Panc1 (cell line): ENCODE measurements around the gene NFKBIL1. TPM values are rescaled to one million over a fixed set of nuclear protein-coding genes. Genes with fewer than 3 reads are reported as not detected.

Experiments
- ATAC-seq: fragments of 200-7000 bp; cut with Tn5 transposase; 2 replicates; pipeline ENCODE4 v1.9.1; 2020; ENCODE audit warnings: mild to moderate bottlenecking, moderate library complexity
- BruUV-seq: library from RNA; stranded (reverse); fragments of 400-500 nt; replicated peaks from 2 replicates; lab custom pipeline; 2021; lab: Mats Ljungman, UMichigan
- CTCF ChIA-PET: fragments of 300-600 bp; sonication (Branson Sonifier 250); formaldehyde crosslinking; loops from one replicate; lab custom pipeline; 2022; ENCODE audit warnings: antibody characterized with exemption; lab: Charles Lee
- POLR2A ChIA-PET: fragments of 300-600 bp; sonication (Branson Sonifier 250); formaldehyde crosslinking; loops from one replicate; lab custom pipeline; 2022; ENCODE audit warnings: antibody characterized with exemption; lab: Charles Lee
- DNase-seq: peaks from one replicate; pipeline ENCODE4 v3.0.0-alpha.2; 2010; ENCODE audit warnings: low read depth, low spot score
- H3K27ac ChIP-seq: 2 replicates; pipeline ENCODE4 v1.5.1; 2011; ENCODE audit warnings: mild to moderate bottlenecking, low read length, inconsistent platforms
- H3K27me3 ChIP-seq: fragments of 200-500 bp; sonication (Bioruptor generic); 2 replicates; pipeline ENCODE4 v1.6.0; 2014; ENCODE audit warnings: low read length, inconsistent platforms; ENCODE audit not compliant: control insufficient read depth, insufficient read depth
- H3K36me3 ChIP-seq: fragments of 200-500 bp; sonication (Bioruptor generic); 2 replicates; pipeline ENCODE4 v1.5.1; 2014; ENCODE audit warnings: inconsistent platforms, mild to moderate bottlenecking, low read length, moderate library complexity; ENCODE audit not compliant: control insufficient read depth, insufficient read depth
- H3K4me1 ChIP-seq: 2 replicates; pipeline ENCODE4 v1.5.1; 2011; ENCODE audit warnings: inconsistent platforms, mild to moderate bottlenecking, low read length, moderate library complexity; ENCODE audit not compliant: control insufficient read depth, insufficient read depth
- H3K4me3 ChIP-seq, 2 experiments: 2 replicates each; pipeline ENCODE4 v1.5.1; 2011 to 2012; ENCODE audit warnings: low read depth in 2 of 2, low read length in 2 of 2, mild to moderate bottlenecking in 2 of 2, inconsistent platforms in 1 of 2, moderate library complexity in 1 of 2
- H3K9me3 ChIP-seq: fragments of 200-500 bp; sonication (Bioruptor generic); 2 replicates; pipeline ENCODE4 v1.5.1; 2014; ENCODE audit warnings: low read depth, mild to moderate bottlenecking, inconsistent platforms, low read length, moderate library complexity; ENCODE audit not compliant: control insufficient read depth, insufficient read depth
- CTCF ChIP-seq: fragments of 450-650 bp; IDR thresholded peaks from 2 replicates; pipeline ENCODE4 v1.5.1; 2017; ENCODE audit warnings: mild to moderate bottlenecking
- REST ChIP-seq, 2 experiments: IDR thresholded peaks; 2 replicates each; pipeline ENCODE4 v1.6.1; 2011 to 2012; ENCODE audit warnings: low read depth in 2 of 2, control low read depth in 1 of 2, low read length in 1 of 2, mild to moderate bottlenecking in 1 of 2, moderate library complexity in 1 of 2; ENCODE audit not compliant: insufficient read depth in 1 of 2
- SIN3A ChIP-seq: IDR thresholded peaks from 2 replicates; pipeline ENCODE4 v1.6.1; 2012; ENCODE audit warnings: low read depth, mild to moderate bottlenecking, low read length, moderate library complexity, borderline replicate concordance; ENCODE audit not compliant: insufficient read depth
- TCF7L2 ChIP-seq: IDR thresholded peaks from 2 replicates; pipeline ENCODE4 v1.6.1; 2011; ENCODE audit warnings: mild to moderate bottlenecking, low read depth, low read length, inconsistent platforms
- in situ Hi-C: cut with HindIII; loops from 2 replicates; pipeline ENCODE4 v1.10.0; 2016; ENCODE audit warnings: low sequenced_read_pairs, low pct_unique_long_range_greater_than_20kb
- intact Hi-C: fragments of 100-400 bp; cut with micrococcal nuclease; formaldehyde crosslinking; loops from one replicate; pipeline ENCODE4 v1.10.0; 2022; ENCODE audit not compliant: unreplicated experiment
- total RNA-seq: library from RNA; stranded (reverse); gene quantifications from one replicate; pipeline ENCODE4 v1.2.1, GENCODE V29; 2021; ENCODE audit not compliant: unreplicated experiment

The NFKBIL1 gene
- total RNA-seq, 1 experiment from 2014 or later, result 27.9 TPM

- Histone ChIP-seq H3K9me3 (no peaks in the 10 kb centered on the region), H3K27me3 (no peaks in the 10 kb centered on the region), H3K27ac (no peak overlapping the region), H3K36me3 (peaks cover 10% of the 10 kb centered on the region), H3K4me3 (no peak overlapping the region), H3K4me1 (peaks cover 13% of the 10 kb centered on the region)
- DNase-seq (no peak), ATAC-seq (no peak)
- POLR2A ChIA-PET, result interaction anchor here (0.8 kb wide), 1 partner anchor 58 kb away, joined by 6 read pairs; no protein-coding TSS in a partner anchor
- TF ChIP-seq SIN3A (no peak), REST (IDR thresholded peaks at IDR 0.05; ENCODE audit: insufficient read depth in 1 of 2, low read depth in 2 of 2, low read length in 1 of 2) (no peak), CTCF (no peak)
- intact Hi-C loops, result no loop called here
- BruUV-seq, result no TSS peak
- in situ Hi-C loops, result no loop called here
- CTCF ChIA-PET, result interaction anchor here (1.0 kb wide), 1 partner anchor 10 kb away, joined by 3 read pairs; no protein-coding TSS in a partner anchor
Measured at GRCh38 chr6:31558631-31559500, 11.5 kb downstream of the NFKBIL1 start.

- POLR2A ChIA-PET, result no interaction called here
Measured at GRCh38 chr6:31559606-31559957, 12.2 kb downstream of the NFKBIL1 start.

More at GRCh38 chr6:31559606-31559957, 12.2 kb downstream of the NFKBIL1 start:
- DNase-seq, result no peak
- Histone ChIP-seq H3K27me3 (no peaks in the 10 kb centered on the region), H3K27ac (no peak overlapping the region), H3K4me1 (peaks cover 13% of the 10 kb centered on the region), H3K36me3 (peaks cover 6% of the 10 kb centered on the region; the same call in 1 of the 2 replicates), H3K4me3 (no peak overlapping the region), H3K9me3 (no peaks in the 10 kb centered on the region)
- TF ChIP-seq REST (IDR thresholded peaks at IDR 0.05; ENCODE audit: insufficient read depth in 1 of 2, low read depth in 2 of 2, low read length in 1 of 2) (no peak), TCF7L2 (no peak)
- CTCF ChIA-PET, result interaction anchor here (1.0 kb wide), 1 partner anchor 10 kb away, joined by 3 read pairs; no protein-coding TSS in a partner anchor
- intact Hi-C loops (no loop called here), in situ Hi-C loops (no loop called here)
- ATAC-seq, result 0 out of 2 replicates have a peak, but pooled peaks have one; percentile 5
- BruUV-seq, result no TSS peak
